HK-2 (cell line): ENCODE data around the gene P3H2.

Experiments
- DNase-seq: peaks from one replicate; pipeline ENCODE4 v3.0.0-alpha.2; 2018; ENCODE audit not compliant: unreplicated experiment

The P3H2 gene

DNA sequence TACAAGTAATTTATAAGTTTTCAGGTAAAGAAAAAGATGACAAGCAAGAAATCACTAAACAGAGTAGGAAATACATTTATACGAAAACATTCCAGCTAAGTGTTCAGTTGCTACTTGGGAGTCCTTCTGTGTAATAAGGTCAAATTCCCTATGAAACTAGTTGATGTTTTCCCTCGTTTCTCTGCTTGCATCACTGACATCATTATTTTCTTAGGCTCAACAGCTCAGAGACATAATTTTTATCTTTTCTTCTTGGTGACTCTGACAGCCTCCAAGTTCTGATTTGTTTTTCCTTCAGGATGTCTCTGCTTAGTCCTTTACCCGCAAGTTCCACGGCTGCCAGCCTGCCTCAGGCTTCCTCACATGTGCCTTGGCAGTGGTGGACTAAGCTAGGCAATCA, 173.6 kb downstream of the P3H2 start:
- DNase-seq = no peak

DNA sequence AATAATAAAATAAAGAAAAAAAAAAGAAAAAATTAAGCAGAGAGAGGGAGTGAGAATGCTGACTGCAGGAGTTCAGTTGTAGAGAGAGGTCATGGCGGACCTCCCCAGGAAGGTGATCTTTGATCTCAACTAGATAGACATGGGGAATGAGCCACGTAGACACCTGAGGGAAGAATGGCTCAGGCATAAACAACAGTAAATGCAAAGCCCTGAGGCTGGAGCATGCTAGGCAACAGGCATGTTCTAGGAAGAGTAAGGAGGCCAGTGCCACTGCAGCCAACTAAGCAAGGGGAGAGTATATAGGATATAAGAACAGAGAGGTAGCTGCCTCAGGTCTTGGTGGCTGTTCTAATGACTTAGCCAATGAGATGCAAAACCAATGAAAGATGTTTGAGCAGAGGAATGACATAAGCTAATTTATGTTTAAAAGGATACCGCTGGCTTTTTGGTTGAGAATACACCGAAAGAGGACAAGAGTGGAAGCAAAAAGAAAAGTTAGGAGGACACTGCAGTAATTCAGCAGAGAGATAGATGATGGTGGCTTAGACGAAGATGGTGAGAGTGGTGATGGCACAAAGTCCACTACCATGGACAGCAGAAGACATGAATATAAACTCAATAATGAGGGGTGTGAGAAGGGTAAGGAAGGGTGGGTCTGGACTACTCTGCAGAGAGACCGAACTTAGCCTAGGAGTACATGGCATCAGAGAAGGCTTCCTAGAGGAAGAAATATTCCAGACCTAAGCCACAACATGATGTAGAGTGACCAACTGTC, 174.6 kb downstream of the P3H2 start:
- no peak for DNase-seq

DNA sequence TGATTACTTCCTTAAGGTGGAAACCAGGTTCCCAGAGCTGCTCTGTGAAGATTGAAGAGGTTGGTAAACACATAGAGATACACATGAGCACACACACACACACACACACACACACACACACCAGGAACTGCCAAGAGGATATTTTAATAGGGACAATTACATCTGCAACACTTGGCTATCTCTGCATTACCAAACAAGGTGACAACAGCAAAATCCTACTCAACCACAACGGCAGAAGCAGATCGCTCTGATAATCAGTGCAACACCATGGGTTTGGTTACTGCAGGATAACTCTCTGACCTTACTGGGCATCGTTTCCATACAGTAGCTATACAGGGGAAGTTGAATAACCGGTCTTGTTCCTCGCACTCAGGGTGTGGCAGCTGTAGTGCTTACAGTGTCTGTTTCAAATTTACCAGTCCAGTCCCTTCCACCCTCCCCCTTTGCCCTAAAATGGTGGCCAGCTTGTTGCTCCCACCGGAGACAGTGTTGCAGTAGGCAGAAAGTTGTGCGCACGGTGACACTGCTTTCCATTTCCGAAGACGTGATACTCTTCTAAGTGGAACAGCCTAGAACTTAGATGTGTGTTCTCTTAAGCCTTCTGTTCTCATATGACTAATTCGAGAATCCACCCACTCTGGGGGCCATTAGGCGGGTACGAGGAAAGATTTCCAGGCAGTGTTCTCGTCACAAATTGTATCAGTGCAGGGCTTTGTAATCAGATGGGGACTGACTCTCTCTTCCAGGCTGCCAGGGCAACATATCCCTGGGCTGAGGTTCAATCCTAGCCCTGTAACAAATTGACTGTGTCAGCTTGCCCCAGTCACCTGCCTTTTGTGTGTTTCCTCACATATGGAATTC, 176.2 kb downstream of the P3H2 start:
- no peak for DNase-seq

DNA sequence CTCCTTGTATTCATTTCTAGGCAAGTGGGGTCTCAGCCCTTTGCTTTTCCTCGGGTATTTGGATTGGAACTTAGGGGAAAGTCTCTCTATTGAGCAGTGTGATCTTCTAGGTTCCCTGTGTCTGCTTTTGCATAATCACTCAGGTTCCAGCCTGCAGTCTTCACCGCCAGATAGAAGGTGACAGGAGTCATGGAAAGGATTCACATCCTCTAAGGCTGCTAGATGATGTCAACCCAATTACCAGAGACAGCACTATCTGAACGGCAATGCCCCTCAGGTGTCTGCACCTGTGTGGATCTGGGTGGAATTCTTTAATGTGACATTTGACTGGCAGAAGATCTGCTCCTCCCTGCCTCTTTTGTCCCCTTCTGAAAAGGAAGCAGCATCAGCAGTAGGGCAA, 177.7 kb downstream of the P3H2 start:
- DNase-seq = no peak

DNA sequence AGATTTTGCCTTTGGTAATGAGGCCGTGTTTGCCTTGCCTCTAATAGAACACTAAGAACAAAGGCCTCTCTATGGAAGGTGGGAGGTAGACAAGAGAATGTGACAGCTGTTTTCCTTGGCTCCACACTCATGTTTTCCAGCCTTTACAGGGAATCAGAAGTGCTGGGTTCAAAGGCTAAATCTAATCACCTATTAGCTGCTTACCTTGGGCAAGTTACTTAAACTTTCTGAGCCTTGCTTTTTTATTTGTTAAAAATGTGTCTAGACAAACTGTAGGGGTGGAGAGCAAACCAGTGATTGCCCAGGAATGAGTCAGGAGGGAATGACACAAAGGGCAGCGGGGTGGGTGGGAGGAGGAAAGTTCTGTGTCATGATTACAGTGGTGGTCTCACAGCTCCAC, 179.0 kb downstream of the P3H2 start:
- DNase-seq = no peak

DNA sequence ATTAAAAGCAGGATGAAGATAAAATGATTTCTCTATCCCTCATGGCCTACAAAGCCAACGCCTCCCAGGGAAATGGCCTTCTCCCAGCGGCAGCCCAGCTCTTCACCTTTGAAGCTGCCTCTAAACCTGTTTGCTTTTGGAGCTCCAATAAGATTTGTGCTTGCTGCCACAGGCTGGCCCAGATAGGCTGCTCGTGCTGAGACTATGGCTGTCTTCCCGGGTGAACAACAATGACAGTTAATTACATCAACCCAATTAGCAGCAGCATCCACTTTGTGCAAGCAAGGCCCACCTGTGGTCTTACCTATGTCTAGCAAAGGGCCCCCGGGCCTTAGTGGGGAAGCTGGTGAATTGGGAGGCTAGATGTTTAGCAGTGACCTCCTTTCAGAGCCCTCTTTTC, 179.6 kb downstream of the P3H2 start:
- DNase-seq = no peak

DNA sequence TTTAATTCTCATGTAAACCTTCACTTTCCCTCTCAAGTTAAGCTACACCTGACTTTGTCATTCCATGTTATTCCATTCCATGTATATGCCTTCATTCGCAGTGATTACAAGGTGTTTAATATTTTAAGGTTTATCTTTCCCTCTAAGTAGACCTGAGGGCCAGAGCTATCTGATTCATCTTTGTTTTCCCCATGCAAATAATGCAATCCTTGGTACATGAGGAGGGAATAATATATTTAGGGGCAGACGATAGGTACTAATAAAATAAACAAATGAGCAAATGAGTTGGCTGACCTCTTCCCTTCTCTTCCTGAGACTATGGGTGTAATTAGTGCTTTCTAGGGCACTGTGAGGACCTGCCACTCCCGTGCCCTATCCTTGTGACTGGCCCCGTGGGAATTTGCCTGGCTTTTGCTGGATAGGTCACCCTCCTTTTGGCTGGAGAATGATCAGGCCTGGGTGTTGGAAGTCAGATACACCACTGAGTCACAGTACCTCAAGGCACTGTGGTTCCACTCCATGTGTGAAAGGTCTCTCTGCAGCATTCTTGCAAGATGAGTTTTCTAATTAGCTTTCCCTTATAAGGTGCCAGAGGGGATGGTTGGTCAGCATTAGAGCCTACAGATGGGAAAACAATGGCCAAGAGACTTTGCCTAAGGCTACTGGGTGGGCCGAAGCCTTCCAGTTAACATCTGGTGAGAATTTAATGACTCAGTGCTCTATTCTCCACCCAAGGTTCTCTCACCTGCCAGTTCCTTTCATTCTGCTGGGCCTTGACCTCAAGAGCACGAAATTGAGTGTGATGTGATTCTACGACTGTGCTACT, 183.2 kb downstream of the P3H2 start:
- peak; percentile 88 for DNase-seq

DNA sequence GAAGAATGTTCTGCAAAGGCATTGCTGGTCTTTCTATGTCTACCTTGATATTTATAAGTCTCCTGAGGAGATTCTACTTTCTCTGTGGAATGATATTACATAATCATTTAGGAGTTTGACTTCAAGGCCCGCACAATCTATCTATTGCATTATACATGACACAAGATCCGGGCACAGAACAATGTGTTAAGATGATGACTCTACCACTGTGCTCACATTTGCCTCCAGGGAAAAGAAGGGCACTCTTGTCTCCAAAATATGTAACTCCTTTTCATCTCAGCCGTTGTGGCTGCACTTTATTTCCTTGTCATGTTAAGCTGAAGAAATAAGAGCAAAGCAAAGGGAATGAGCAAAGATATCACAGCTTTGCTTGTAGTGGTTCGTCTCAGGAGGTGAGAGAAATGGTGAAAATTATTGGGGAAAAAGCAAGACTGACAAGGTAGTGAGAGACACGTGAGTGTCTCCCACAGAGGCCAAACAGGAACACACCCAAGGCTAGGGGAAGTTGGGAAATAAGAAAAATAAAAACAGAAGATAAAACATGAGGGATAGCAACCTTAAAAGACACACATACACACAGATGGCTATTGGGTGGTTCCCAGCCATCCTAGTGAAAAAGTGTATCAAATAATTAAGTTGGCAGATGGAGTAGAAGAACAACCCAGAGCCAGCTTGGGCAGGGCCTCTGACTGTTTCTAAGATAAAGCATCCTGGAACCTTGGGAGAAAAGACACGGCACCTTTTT, 184.3 kb downstream of the P3H2 start:
- no peak for DNase-seq

DNA sequence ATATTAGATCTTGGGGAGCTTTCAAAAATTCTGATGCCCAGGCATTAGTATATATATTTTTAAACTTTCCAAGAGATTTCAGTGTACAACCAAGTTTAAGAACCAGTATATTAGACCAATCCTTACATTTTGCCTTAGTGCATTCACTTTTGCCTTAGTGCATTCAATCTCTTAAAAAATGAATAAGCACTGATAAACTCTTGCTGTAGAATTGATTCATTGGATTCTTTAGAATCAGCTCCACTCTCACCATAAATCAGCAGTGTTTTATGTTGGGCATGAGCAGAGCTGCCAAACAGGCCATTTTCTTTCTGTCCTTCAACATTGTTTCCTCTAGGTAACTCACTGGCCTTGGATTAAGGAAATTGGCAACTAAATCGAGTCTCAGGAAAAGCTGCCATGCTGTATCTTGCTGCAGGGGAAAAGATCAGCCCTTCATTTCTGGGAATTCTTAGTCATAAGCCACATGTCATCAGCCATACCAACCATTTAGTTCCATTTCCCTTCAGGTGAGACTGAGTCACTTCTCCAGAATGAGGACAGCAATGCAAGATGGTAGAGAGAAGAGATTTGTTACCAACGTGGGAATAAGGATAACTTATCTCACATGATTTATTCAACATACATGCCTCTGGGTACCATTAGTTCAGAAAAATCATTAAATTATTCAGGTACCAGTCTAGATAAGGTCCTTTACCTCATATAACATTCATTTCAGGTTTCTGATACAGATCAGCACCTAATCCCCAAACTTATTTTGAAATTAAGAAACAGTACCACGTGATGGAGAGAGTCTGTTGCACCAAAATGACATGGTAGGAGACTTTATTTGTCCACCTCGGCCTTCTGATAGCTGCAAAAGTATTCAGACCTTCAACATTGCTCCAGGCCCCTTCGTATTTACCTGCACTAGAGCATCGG, 192.5 kb downstream of the P3H2 start:
- DNase-seq = no peak

DNA sequence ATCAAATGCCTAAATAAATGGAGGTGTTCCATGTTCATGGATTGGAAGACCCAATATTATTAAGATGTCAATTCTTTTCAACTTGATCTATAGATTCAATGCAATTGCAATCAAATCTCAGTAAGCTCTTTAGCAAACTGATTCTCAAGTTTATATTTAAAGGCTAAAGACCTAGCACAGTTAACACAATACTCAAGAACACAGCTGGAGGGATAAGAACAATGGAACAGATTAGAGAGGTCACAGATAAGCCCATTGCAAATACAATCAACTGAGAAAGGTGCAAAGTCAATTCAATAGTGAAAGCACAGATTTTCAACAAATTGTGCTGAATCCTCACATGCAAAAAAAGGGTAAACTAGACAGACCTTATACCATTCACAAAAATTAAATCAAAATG, 198.9 kb downstream of the P3H2 start:
- no peak for DNase-seq

DNA sequence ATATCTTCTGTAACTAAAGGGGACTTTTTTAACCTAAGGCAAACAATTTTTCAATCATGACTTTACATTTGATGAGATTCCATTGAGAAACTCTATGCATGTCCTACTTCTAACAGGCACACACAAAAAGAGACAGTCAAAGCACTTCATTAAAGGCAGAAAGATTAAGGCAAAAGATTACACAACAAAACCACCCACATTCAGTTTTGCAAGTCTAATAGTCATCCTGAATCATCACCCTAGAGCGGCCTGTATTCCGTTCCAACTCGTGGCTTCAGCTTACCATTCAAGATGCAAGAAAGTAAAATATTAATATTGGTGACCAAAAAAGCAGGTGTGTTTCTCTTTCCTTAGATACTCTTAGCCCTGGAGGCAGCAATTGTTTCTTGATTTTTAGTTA, 205.9 kb downstream of the P3H2 start:
- DNase-seq = peak; percentile 32

DNA sequence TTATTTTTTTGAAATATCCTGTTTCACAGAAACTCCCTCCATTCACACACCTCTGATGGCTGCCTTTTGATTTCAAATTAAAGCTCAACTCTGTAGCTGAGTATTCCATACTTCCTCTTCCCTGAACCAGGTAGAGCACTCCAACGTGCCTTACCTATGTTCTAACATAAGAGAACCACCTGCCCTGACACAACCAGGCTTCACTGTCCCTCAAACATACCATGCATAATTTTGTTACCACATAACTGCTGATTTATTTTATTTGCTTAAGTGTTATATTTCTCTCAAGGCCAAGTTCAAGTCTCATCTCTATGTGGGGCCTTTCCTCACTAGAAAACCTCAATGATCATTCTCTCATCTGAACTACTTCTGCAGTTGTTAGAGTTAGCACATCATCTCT, 209.7 kb downstream of the P3H2 start:
- no peak for DNase-seq

DNA sequence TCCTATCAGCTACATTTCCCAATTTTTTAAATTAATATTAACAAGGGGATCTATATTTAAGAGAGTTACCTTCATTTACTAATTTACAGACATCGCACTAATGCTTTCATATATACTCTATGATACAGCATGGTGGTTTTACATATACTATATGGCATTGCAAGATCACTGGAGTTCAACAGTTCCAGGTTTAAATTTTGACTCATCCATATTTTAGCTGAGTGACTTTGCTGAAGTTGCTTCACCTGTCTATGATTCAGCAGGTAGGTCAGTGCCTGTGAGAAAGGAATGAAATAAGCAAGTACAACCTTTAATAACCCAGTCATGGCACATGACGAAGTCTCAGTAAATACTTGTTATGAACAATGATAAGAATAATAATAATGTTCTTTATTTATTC, 211.1 kb downstream of the P3H2 start:
- no peak for DNase-seq

DNA sequence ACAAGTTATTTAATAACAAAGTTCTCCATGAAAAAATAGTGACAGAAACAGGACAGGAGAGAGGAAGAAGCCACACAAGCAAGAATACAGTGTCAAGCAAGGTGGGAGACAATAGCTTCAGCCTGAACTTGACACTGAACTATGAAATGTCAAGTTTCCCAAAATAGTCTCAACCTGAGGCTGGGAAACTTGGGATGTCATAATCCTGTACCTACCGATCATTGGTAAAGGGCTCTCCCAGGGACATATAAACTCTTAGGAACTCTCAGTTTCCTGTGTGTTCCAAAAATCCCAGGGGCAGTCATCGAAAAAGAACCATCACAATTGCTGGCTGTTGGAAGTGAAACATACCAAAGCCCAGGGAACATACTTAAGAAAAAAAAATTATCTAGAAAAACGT, 211.6 kb downstream of the P3H2 start:
- DNase-seq = no peak

DNA sequence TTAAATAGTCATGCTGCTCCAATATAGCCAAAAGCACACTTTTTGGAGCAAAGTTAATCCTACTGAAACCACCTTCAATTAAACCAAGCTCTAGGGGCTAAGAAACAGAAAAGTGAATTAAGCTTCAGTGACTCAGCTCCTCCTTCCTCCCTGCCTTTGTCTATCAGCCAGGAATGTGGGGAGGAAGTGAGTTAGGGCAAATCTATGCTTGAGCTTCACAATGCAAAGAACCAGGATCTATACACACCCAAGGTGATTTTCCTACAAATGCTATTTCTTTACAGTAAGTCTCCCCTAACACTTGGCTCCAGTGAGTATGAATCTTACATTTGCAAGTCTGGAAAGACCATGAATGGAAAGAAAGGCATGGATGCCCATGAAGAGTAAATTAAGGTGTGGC, 212.1 kb downstream of the P3H2 start:
- DNase-seq = no peak

DNA sequence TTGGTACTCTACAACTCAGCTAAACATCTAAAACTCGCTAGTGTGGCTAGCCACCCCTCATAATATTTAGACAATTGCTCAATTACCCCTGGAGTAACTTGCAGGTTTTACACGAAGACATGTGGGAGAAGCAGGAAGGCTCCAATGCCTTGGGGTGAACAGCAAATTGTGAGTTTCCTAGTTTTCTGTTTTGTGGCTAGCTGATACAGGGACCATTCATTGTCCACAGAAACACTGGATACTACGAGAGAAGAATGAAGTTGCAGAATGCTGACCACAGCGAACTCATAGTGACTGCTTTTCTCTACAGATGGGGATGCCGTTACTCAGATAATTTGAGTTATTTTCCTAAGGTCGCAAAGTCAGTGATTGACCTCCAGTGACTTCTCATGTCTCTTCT, 212.9 kb downstream of the P3H2 start:
- DNase-seq = no peak
